Tibial nerve (tissue), 4 donors: Measurements from ENCODE around the gene COA1. TPM values are rescaled to one million over a fixed set of nuclear protein-coding genes. Genes with fewer than 3 reads are reported as not detected.
A peak's percentile ranks its signal among the peaks of the same experiment; 100 is the strongest.

Source experiments
- DNase-seq, 2 donors: peaks; one replicate each; pipeline ENCODE4 v3.0.0-alpha.2; 2019; ENCODE audit warnings: low spot score in 2 of 2
- H3K27ac ChIP-seq, 4 donors: fragments of 200-600 bp; sonication (generic) in 3 of 4; one replicate each; pipeline ENCODE4 v1.5.1; 2017 to 2019; ENCODE audit warnings: mild to moderate bottlenecking in 1 of 4
- H3K27me3 ChIP-seq, 2 donors: fragments of 200-600 bp; sonication (generic) in 1 of 2; one replicate each; pipeline versions ENCODE4 v1.5.1 to v1.6.0; 2017 to 2019
- H3K36me3 ChIP-seq, 3 donors: fragments of 200-600 bp; sonication (generic); one replicate each; pipeline ENCODE4 v1.5.1; 2018 to 2019
- H3K4me1 ChIP-seq, 4 donors: fragments of 200-600 bp; sonication (generic) in 3 of 4; one replicate each; pipeline ENCODE4 v1.5.1; 2017 to 2019
- H3K4me3 ChIP-seq, 4 donors: fragments of 200-600 bp; sonication (generic) in 3 of 4; one replicate each; pipeline ENCODE4 v1.5.1; 2017 to 2019; ENCODE audit warnings: mild to moderate bottlenecking in 1 of 4, moderate library complexity in 1 of 4
- H3K9me3 ChIP-seq, 4 donors: fragments of 200-600 bp; sonication (generic) in 3 of 4; one replicate each; pipeline ENCODE4 v1.5.1; 2017 to 2019
- CTCF ChIP-seq, 5 experiments: fragments of 200-600 bp in 3 of 5; fragments of 450-650 bp in 2 of 5; sonication (generic) in 3 of 5; IDR thresholded peaks; one replicate each; pipeline ENCODE4 v1.5.1; 2016 to 2019; ENCODE audit warnings: antibody characterized with exemption in 5 of 5, mild to moderate bottlenecking in 3 of 5, moderate library complexity in 2 of 5
- EP300 ChIP-seq, 2 donors: sonication (generic); formaldehyde crosslinking; IDR thresholded peaks; one replicate each; pipeline ENCODE4 v1.6.1; 2017; ENCODE audit warnings: antibody characterized with exemption in 2 of 2, mild to moderate bottlenecking in 1 of 2
- POLR2A ChIP-seq, 2 donors: fragments of 450-650 bp; IDR thresholded peaks; one replicate each; pipeline ENCODE4 v1.6.1; 2017; ENCODE audit warnings: antibody characterized with exemption in 2 of 2, mild to moderate bottlenecking in 2 of 2, moderate library complexity in 2 of 2
- WGBS, 2 donors: methylation state at CpG; one replicate each; pipeline ENCODE4 v1.1.5; 2018; 5-methylcytosine and 5-hydroxymethylcytosine counted together
- total RNA-seq, 4 donors: library from RNA; depleted of rRNA; stranded (reverse); fragments of >200 nt; gene quantifications; one replicate each; pipeline ENCODE4 v1.1.0, GENCODE V29; 2016

COA1 gene
- total RNA-seq, 4 donors from 2014 or later: 58.5 to 74.1 (median 64.7) TPM

GRCh38 chr7:43656997-43657396 lies 72.3 kb downstream of the COA1 start:
- H3K27me3 ChIP-seq: no peaks in the 10 kb centered on the region
- 96 to 100% methylated on average over 2 of the region's 2 CpGs for WGBS, 2 donors
- TF ChIP-seq EP300 (IDR thresholded peaks at IDR 0.05) (no peak), POLR2A (IDR thresholded peaks at IDR 0.05) (no peak), CTCF (IDR thresholded peaks at IDR 0.05) (no peak)
- no peak overlapping the region for H3K4me3 ChIP-seq
- DNase-seq: no peak
- H3K4me1 ChIP-seq: peaks cover 0 to 25% (median 12%) of the 10 kb centered on the region in 4 donors
- peaks cover 0 to 4% (median 0%) of the 10 kb centered on the region in 3 donors for H3K36me3 ChIP-seq
- no peak overlapping the region for H3K27ac ChIP-seq
- no peaks in the 10 kb centered on the region for H3K9me3 ChIP-seq

- H3K4me3 ChIP-seq: no peak overlapping the region
- peaks cover 0 to 39% (median 25%) of the 10 kb centered on the region in 4 donors for H3K4me1 ChIP-seq
- H3K36me3 ChIP-seq: peaks cover 0 to 4% (median 0%) of the 10 kb centered on the region in 3 donors
- no peaks in the 10 kb centered on the region for H3K27me3 ChIP-seq
- TF ChIP-seq EP300 (IDR thresholded peaks at IDR 0.05) (no peak), POLR2A (IDR thresholded peaks at IDR 0.05) (no peak), CTCF (IDR thresholded peaks at IDR 0.05) (no peak)
- WGBS, 2 donors: 99% methylated on average over 3 of the region's 3 CpGs
- no peaks in the 10 kb centered on the region for H3K9me3 ChIP-seq
- no peak for DNase-seq
- H3K27ac ChIP-seq: no peak overlapping the region
These were observed 73.7 kb downstream of the COA1 start for GRCh38 chr7:43655584-43655983.

GRCh38 chr7:43653891-43654504 lies 75.3 kb downstream of the COA1 start:
- DNase-seq: no peak
- TF ChIP-seq EP300 (IDR thresholded peaks at IDR 0.05) (no peak), POLR2A (IDR thresholded peaks at IDR 0.05) (no peak), CTCF (IDR thresholded peaks at IDR 0.05) (no peak)
- no peaks in the 10 kb centered on the region for H3K9me3 ChIP-seq
- peak overlapping the region in 2 of 4 donors; percentile 8 to 17 for H3K27ac ChIP-seq
- H3K4me1 ChIP-seq: peaks cover 0 to 45% (median 35%) of the 10 kb centered on the region in 4 donors
- 78 to 82% methylated on average over 4 of the region's 4 CpGs for WGBS, 2 donors
- no peak overlapping the region for H3K4me3 ChIP-seq
- no peaks in the 10 kb centered on the region for H3K27me3 ChIP-seq
- H3K36me3 ChIP-seq: peaks cover 0 to 4% (median 0%) of the 10 kb centered on the region in 3 donors

- Histone ChIP-seq H3K36me3 (peaks cover 0 to 4% (median 0%) of the 10 kb centered on the region in 3 donors), H3K4me3 (no peak overlapping the region), H3K27me3 (no peaks in the 10 kb centered on the region), H3K9me3 (no peaks in the 10 kb centered on the region), H3K27ac (peak overlapping the region in 1 of 4 donors; percentile 17), H3K4me1 (peaks cover 0 to 45% (median 37%) of the 10 kb centered on the region in 4 donors)
- TF ChIP-seq CTCF (IDR thresholded peaks at IDR 0.05) (no peak), POLR2A (IDR thresholded peaks at IDR 0.05) (no peak), EP300 (IDR thresholded peaks at IDR 0.05) (no peak)
- no peak for DNase-seq
- WGBS, 2 donors: 77 to 90% methylated on average over 4 of the region's 4 CpGs
These were observed 75.9 kb downstream of the COA1 start for GRCh38 chr7:43653466-43653865.

- DNase-seq: no peak
- Histone ChIP-seq H3K9me3 (no peaks in the 10 kb centered on the region), H3K36me3 (peaks cover 0 to 4% (median 0%) of the 10 kb centered on the region in 3 donors), H3K4me1 (peaks cover 0 to 56% (median 46%) of the 10 kb centered on the region in 4 donors), H3K4me3 (no peak overlapping the region), H3K27ac (peak overlapping the region in 3 of 4 donors; percentile 4 to 80 (median 80)), H3K27me3 (no peaks in the 10 kb centered on the region)
- TF ChIP-seq POLR2A (IDR thresholded peaks at IDR 0.05) (no peak), EP300 (IDR thresholded peaks at IDR 0.05) (no peak), CTCF (IDR thresholded peaks at IDR 0.05) (no peak)
These were observed 77.0 kb downstream of the COA1 start for GRCh38 chr7:43652364-43652763.
